SK-N-SH (cell line): ENCODE measurements around the gene MEIS2.

Experiments used
- EP300 ChIP-seq, 2 experiments: IDR thresholded peaks; 2 replicates each; pipeline versions ENCODE4 v1.4.0 to v1.6.1; 2012; ENCODE audit warnings: borderline replicate concordance in 1 of 2, low read depth in 1 of 2, low read length in 1 of 2
- TF ChIP-seq, protein P1 (sequence below): fragments of 200-600 bp; sonication (generic); IDR thresholded peaks from 2 replicates; pipeline ENCODE4 v1.6.1; 2017; ENCODE audit warnings: antibody characterized with exemption, mild to moderate bottlenecking, moderate library complexity

DNA sequence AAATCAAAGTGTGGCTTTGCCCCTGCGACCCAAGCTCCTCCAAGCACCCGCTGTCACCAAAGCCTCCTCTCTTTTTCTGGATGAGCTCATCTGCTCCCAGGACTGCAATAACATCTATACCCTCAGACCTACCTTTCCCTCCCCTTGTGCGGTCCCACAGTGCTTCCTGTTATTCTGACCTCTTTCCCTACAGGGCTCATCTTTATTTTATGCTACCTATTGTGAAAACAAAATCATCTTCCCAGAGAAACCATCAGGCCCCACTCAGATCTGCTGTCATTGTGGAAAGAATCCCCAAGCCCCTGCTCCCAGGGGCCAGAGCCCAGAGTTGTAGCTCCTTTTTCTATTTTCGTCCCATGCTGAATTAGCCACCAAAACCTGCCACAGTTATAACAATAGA lies 162.2 kb downstream of the MEIS2 start:
- TF ChIP-seq, protein P1, sequence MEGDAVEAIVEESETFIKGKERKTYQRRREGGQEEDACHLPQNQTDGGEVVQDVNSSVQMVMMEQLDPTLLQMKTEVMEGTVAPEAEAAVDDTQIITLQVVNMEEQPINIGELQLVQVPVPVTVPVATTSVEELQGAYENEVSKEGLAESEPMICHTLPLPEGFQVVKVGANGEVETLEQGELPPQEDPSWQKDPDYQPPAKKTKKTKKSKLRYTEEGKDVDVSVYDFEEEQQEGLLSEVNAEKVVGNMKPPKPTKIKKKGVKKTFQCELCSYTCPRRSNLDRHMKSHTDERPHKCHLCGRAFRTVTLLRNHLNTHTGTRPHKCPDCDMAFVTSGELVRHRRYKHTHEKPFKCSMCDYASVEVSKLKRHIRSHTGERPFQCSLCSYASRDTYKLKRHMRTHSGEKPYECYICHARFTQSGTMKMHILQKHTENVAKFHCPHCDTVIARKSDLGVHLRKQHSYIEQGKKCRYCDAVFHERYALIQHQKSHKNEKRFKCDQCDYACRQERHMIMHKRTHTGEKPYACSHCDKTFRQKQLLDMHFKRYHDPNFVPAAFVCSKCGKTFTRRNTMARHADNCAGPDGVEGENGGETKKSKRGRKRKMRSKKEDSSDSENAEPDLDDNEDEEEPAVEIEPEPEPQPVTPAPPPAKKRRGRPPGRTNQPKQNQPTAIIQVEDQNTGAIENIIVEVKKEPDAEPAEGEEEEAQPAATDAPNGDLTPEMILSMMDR = no peak
- no peak for TF ChIP-seq EP300 (IDR thresholded peaks at IDR 0.05; ENCODE audit: borderline replicate concordance in 1 of 2, low read depth in 1 of 2, low read length in 1 of 2)
